Measurements from ENCODE around the gene MAP7D3. TPM values are rescaled to one million over a fixed set of nuclear protein-coding genes. Genes with fewer than 3 reads are reported as not detected.
"Not testable (repeated sequence)": the region's sequence is repeated elsewhere in the genome, so short reads cannot be mapped to it uniquely, and the experiment has no call there.

The MAP7D3 gene
- total and polyA plus RNA-seq, 9 of the 15 experiments (the other 6 are each of a cell fraction or from before 2014, with no cell fraction given), result 9.4 to 27.7 (median 14.0) TPM

- Histone ChIP-seq H3K4me2 (ENCODE audit: insufficient read depth, low read length) (no peak overlapping the region), H3K9ac (ENCODE audit: insufficient read depth in 1 of 2, low read depth in 2 of 2, low read length in 2 of 2) (no peak overlapping the region), H4K20me1 (replicated peaks; ENCODE audit: control insufficient read depth, insufficient read depth, low read length) (0 out of 2 replicates have a peak, but pooled peaks cover 7% of the 10 kb centered on the region), H2AFZ (ENCODE audit: low read depth, low read length) (no peak overlapping the region), H3K79me2 (ENCODE audit: control insufficient read depth, insufficient read depth, low read length) (no peaks in the 10 kb centered on the region), H3K36me3 (ENCODE audit: control insufficient read depth, insufficient read depth, low read length) (no peaks in the 10 kb centered on the region), H3K4me3 (no peak overlapping the region), H3K4me1 (replicated peaks in 1 of 2; ENCODE audit: control insufficient read depth in 2 of 2, insufficient read depth in 2 of 2, low read length in 2 of 2) (no peaks in the 10 kb centered on the region), H3K9me1 (ENCODE audit: control insufficient read depth, insufficient read depth, low read length) (no peaks in the 10 kb centered on the region), H3K27me3 (ENCODE audit: control insufficient read depth in 2 of 2, insufficient read depth in 2 of 2, low read length in 2 of 2) (peaks cover 22 to 36% of the 10 kb centered on the region in 2 experiments), H3K27ac (ENCODE audit: extremely low read depth, low read depth, low read length) (no peak overlapping the region), H3K9me3 (replicated peaks; ENCODE audit: control insufficient read depth, insufficient read depth, low read depth, low read length) (no peaks in the 10 kb centered on the region)
- peak in 3 of 4 experiments; percentile 28 to 62 (median 57) for DNase-seq (ENCODE audit: extremely low read depth in 1 of 4, low spot score in 3 of 4)
- ChIA-PET POLR2A (no interaction called here), CTCF (ENCODE audit: low intra/inter-chr PET ratio) (no interaction called here)
- in situ Hi-C loops (cut with MboI) (loop anchor here (25.0 kb wide), 1 partner anchor 132 kb away; no protein-coding TSS in a partner anchor), intact Hi-C loops (cut with micrococcal nuclease) (loop anchor here (5.0 to 10.0 kb wide), 3 partner anchors 326 to 526 kb away; partner anchors contain the start of gene HTATSF1)
- ATAC-seq, result no peak; the same call in 2 of the 3 replicates
- BruUV-seq (replicated peaks), result no TSS peak
- FAIRE-seq, result no peak
- TF ChIP-seq RFX1 (IDR thresholded peaks at IDR 0.05), result peak; percentile 76
- peak; percentile 41; the same call in 1 of the 2 replicates for TF ChIP-seq FOXJ2 (tag; IDR thresholded peaks at IDR 0.05)
- TF ChIP-seq MAFK (IDR thresholded peaks at IDR 0.05; ENCODE audit: low read length), result no peak
- WGBS (ENCODE audit: insufficient coverage, low coverage, missing lambda C conversion rate), result 3% methylated on average over 17 of the region's 17 CpGs
These were observed 82.1 kb downstream of the MAP7D3 start for GRCh38 chrX:136168929-136169735.

GRCh38 chrX:136167989-136168388 is 83.2 kb downstream of the MAP7D3 start:
- H2AFZ ChIP-seq (ENCODE audit: low read depth, low read length); H3K36me3 ChIP-seq (ENCODE audit: control insufficient read depth, insufficient read depth, low read length); H3K4me1 ChIP-seq (replicated peaks in 1 of 2; ENCODE audit: control insufficient read depth in 2 of 2, insufficient read depth in 2 of 2, low read length in 2 of 2); H3K9me1 ChIP-seq (ENCODE audit: control insufficient read depth, insufficient read depth, low read length); BruUV-seq (replicated peaks); DNase-seq (ENCODE audit: extremely low read depth in 1 of 4, low spot score in 3 of 4); H4K20me1 ChIP-seq (replicated peaks; ENCODE audit: control insufficient read depth, insufficient read depth, low read length); H3K27ac ChIP-seq (ENCODE audit: extremely low read depth, low read depth, low read length); ATAC-seq; H3K79me2 ChIP-seq (ENCODE audit: control insufficient read depth, insufficient read depth, low read length); H3K4me2 ChIP-seq (ENCODE audit: insufficient read depth, low read length); H3K9ac ChIP-seq (ENCODE audit: insufficient read depth in 1 of 2, low read depth in 2 of 2, low read length in 2 of 2); POLR2A ChIA-PET; H3K9me3 ChIP-seq (replicated peaks; ENCODE audit: control insufficient read depth, insufficient read depth, low read depth, low read length); FAIRE-seq; H3K4me3 ChIP-seq: not testable (repeated sequence)
- peaks cover 19 to 31% of the 10 kb centered on the region in 2 experiments for H3K27me3 ChIP-seq (ENCODE audit: control insufficient read depth in 2 of 2, insufficient read depth in 2 of 2, low read length in 2 of 2)
- CTCF ChIA-PET (ENCODE audit: low intra/inter-chr PET ratio), result interaction anchor here (0.8 kb wide), 1 partner anchor 100 kb away, joined by 3 read pairs; no protein-coding TSS in a partner anchor
- intact Hi-C loops (cut with micrococcal nuclease) (loop anchor here (2.0 to 10.0 kb wide), 4 partner anchors 41 to 527 kb away; partner anchors contain the start of gene HTATSF1), in situ Hi-C loops (cut with MboI) (loop anchor here (25.0 kb wide), 1 partner anchor 131 kb away; no protein-coding TSS in a partner anchor)
- WGBS (ENCODE audit: insufficient coverage, low coverage, missing lambda C conversion rate), result 0% methylated on average over 6 of the region's 6 CpGs
